Tibial nerve (tissue), 3 donors: ENCODE data around the gene TTC21B.

ENCODE experiments used
- POLR2A ChIP-seq, 2 donors: fragments of 450-650 bp; IDR thresholded peaks; one replicate each; pipeline ENCODE4 v1.6.1; 2017; ENCODE audit warnings: antibody characterized with exemption in 2 of 2, mild to moderate bottlenecking in 2 of 2, moderate library complexity in 2 of 2
- TF ChIP-seq, protein P1 (sequence below), 5 experiments: fragments of 200-600 bp in 3 of 5; fragments of 450-650 bp in 2 of 5; sonication (generic) in 3 of 5; IDR thresholded peaks; one replicate each; pipeline ENCODE4 v1.5.1; 2016 to 2019; ENCODE audit warnings: antibody characterized with exemption in 5 of 5, mild to moderate bottlenecking in 3 of 5, moderate library complexity in 2 of 5

DNA sequence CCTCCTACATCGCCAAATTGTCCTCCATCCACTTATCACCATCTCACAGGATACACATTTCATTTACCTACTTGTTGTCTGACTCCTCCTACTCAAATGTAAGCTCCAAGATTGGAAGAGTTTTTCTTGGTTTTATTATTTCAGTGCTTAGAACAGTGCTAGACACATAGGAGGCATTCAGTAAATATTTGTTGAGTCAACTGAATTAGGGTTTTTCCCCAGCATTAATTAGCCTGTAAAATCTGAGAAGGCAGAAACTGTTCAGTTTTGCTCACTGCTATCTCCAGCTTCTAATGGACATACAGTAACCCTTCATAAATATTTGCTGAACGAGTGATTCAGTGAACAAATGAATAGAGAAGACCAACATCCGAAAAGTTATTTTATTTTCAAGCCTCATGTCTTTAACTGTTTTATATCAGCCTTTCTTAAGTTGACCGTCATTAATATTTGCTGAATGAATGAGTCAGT is 800 bp downstream of the TTC21B start:
- TF ChIP-seq, protein P1, sequence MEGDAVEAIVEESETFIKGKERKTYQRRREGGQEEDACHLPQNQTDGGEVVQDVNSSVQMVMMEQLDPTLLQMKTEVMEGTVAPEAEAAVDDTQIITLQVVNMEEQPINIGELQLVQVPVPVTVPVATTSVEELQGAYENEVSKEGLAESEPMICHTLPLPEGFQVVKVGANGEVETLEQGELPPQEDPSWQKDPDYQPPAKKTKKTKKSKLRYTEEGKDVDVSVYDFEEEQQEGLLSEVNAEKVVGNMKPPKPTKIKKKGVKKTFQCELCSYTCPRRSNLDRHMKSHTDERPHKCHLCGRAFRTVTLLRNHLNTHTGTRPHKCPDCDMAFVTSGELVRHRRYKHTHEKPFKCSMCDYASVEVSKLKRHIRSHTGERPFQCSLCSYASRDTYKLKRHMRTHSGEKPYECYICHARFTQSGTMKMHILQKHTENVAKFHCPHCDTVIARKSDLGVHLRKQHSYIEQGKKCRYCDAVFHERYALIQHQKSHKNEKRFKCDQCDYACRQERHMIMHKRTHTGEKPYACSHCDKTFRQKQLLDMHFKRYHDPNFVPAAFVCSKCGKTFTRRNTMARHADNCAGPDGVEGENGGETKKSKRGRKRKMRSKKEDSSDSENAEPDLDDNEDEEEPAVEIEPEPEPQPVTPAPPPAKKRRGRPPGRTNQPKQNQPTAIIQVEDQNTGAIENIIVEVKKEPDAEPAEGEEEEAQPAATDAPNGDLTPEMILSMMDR (IDR thresholded peaks at IDR 0.05), result no peak
- TF ChIP-seq POLR2A (IDR thresholded peaks at IDR 0.05), result no peak
